Measurements from ENCODE around the gene TERF2IP. TPM values are rescaled to one million over a fixed set of nuclear protein-coding genes. Genes with fewer than 3 reads are reported as not detected.

The TERF2IP gene
- total RNA-seq, 1 donor from 2014 or later: 137 TPM

DNA sequence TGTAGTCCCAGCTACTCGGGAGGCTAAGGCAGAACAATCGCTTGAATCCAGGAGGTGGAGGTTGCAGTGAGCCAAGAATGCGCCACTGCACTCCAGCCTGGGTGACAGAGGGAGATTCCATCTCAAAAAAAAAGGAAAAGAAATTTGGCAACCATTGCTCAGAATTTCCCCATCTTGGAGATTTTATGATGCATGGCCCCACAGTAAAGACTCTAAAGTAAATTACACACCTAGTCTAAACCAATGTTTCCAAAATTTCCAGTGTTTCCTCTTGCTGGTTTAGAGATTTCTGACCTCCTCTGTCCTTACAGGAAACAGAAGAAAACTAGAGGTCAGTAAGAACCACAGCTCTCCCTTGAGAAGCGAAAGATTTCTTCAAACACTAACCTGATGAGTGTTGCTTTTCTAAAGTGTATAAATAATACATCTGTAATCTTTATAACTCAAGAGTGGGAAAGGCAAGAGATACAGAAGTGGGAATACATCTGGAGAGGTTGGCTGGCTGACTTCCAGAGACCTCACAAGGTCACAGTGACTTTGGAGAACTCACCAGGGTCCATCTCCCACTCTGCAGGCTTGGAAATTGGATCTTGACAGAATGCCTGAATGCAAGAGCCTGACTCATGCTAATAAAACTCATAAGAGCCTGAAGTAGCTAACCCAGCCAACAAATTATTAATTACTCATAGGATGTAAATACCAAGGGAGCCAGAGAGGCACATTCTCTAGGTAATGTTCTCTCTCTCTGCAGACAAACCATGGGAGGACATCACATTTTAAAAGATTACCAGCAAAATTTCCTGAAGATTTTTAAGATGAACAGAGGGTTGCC is 33.3 kb upstream of the TERF2IP start:
- no peak for DNase-seq
- no peaks in the 10 kb centered on the region for H3K36me3 Mint-ChIP-seq (ENCODE audit: unreplicated experiment)

DNA sequence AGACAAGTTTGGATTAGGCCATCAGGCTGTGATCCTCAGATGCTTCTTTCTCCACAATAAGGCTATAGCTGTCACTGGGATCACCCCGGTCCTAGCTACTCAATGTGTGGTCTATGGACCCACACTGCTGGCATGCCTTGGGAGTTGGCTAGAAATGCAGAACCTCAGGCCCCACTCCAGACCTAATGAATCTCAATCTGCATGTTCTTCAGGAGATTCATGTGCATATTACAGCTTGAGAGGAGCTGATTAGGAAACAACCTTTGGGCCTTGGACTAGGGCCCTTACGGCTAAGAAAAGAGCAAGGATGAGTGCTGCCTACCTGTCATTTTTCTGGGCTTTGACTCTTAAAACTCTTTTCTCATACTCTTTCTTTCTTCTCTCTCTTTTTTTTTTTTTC is 32.0 kb upstream of the TERF2IP start:
- Mint-ChIP-seq H3K36me3 (ENCODE audit: unreplicated experiment) (no peaks in the 10 kb centered on the region), H3K27me3 (ENCODE audit: unreplicated experiment) (peaks cover 2% of the 10 kb centered on the region), H3K9me3 (ENCODE audit: unreplicated experiment) (no peaks in the 10 kb centered on the region), H3K4me1 (ENCODE audit: low read depth, unreplicated experiment) (peaks cover under 1% of the 10 kb centered on the region), H3K4me3 (ENCODE audit: unreplicated experiment) (no peak overlapping the region), H3K27ac (ENCODE audit: unreplicated experiment) (no peak overlapping the region)
- TF ChIP-seq, protein P1, sequence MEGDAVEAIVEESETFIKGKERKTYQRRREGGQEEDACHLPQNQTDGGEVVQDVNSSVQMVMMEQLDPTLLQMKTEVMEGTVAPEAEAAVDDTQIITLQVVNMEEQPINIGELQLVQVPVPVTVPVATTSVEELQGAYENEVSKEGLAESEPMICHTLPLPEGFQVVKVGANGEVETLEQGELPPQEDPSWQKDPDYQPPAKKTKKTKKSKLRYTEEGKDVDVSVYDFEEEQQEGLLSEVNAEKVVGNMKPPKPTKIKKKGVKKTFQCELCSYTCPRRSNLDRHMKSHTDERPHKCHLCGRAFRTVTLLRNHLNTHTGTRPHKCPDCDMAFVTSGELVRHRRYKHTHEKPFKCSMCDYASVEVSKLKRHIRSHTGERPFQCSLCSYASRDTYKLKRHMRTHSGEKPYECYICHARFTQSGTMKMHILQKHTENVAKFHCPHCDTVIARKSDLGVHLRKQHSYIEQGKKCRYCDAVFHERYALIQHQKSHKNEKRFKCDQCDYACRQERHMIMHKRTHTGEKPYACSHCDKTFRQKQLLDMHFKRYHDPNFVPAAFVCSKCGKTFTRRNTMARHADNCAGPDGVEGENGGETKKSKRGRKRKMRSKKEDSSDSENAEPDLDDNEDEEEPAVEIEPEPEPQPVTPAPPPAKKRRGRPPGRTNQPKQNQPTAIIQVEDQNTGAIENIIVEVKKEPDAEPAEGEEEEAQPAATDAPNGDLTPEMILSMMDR (IDR thresholded peaks at IDR 0.05; ENCODE audit: partially characterized antibody, unreplicated experiment): no peak
- no peak for DNase-seq

More for the DNA sequence above, 33.3 kb upstream of the TERF2IP start:
- TF ChIP-seq, protein P1 (IDR thresholded peaks at IDR 0.05; ENCODE audit: partially characterized antibody, unreplicated experiment): no peak
- no peak overlapping the region for H3K27ac Mint-ChIP-seq (ENCODE audit: unreplicated experiment)
- no peaks in the 10 kb centered on the region for H3K9me3 Mint-ChIP-seq (ENCODE audit: unreplicated experiment)
- no peak overlapping the region for H3K4me3 Mint-ChIP-seq (ENCODE audit: unreplicated experiment)
- H3K4me1 Mint-ChIP-seq (ENCODE audit: low read depth, unreplicated experiment): no peaks in the 10 kb centered on the region
- H3K27me3 Mint-ChIP-seq (ENCODE audit: unreplicated experiment): peaks cover under 1% of the 10 kb centered on the region

DNA sequence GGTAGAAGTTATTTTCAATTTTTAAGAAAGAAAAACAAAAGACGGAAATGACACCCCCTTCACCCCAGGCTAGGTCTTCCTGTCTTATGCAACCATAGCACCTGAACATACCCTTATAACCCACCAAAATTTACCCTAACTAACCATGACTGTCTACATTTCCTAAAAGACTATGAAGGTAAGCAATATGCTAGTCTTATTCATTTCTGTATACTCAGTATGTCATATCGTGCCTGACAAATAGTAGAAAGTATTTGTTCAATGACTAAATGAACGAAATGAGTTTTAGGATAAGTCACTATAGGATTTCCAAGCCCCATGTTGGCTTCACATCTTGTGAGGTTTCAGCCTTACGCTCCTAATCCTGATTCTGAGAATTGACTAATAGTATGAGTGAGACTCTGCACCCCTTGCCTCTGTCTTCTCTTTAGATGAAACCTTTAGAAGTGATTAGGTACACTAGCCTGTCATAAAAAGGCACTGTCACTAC is 31.0 kb upstream of the TERF2IP start:
- H3K27me3 Mint-ChIP-seq (ENCODE audit: unreplicated experiment): peaks cover 2% of the 10 kb centered on the region
- TF ChIP-seq, protein P1 (IDR thresholded peaks at IDR 0.05; ENCODE audit: partially characterized antibody, unreplicated experiment): no peak
- no peak for DNase-seq
- peaks cover 8% of the 10 kb centered on the region for H3K4me1 Mint-ChIP-seq (ENCODE audit: low read depth, unreplicated experiment)
- no peaks in the 10 kb centered on the region for H3K36me3 Mint-ChIP-seq (ENCODE audit: unreplicated experiment)
- H3K4me3 Mint-ChIP-seq (ENCODE audit: unreplicated experiment): no peak overlapping the region
- H3K27ac Mint-ChIP-seq (ENCODE audit: unreplicated experiment): no peak overlapping the region
- H3K9me3 Mint-ChIP-seq (ENCODE audit: unreplicated experiment): no peaks in the 10 kb centered on the region

DNA sequence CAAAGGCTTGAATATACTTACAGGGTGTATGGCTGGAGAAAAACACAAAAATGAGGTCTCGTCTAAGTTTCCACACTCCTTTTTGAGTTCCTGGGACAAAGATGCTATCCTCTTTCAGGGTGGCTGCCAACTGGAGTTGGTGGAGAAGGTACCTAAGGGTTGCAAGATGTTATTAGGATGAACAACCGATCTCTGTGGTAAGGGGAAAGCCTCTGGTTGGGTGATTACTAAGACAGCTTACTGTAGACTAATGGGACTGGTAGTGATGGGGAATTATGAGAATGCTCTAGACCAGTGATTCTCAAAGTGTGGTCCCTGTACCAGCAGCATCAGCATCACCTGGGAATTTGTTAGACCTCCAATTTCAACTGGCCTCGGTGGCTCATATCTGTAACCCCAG is 30.5 kb upstream of the TERF2IP start:
- H3K9me3 Mint-ChIP-seq (ENCODE audit: unreplicated experiment): no peaks in the 10 kb centered on the region
- H3K4me3 Mint-ChIP-seq (ENCODE audit: unreplicated experiment): no peak overlapping the region
- TF ChIP-seq, protein P1 (IDR thresholded peaks at IDR 0.05; ENCODE audit: partially characterized antibody, unreplicated experiment): no peak
- no peak for DNase-seq
- no peak overlapping the region for H3K27ac Mint-ChIP-seq (ENCODE audit: unreplicated experiment)
- H3K36me3 Mint-ChIP-seq (ENCODE audit: unreplicated experiment): no peaks in the 10 kb centered on the region
- H3K4me1 Mint-ChIP-seq (ENCODE audit: low read depth, unreplicated experiment): peaks cover 10% of the 10 kb centered on the region
- peaks cover 2% of the 10 kb centered on the region for H3K27me3 Mint-ChIP-seq (ENCODE audit: unreplicated experiment)

DNA sequence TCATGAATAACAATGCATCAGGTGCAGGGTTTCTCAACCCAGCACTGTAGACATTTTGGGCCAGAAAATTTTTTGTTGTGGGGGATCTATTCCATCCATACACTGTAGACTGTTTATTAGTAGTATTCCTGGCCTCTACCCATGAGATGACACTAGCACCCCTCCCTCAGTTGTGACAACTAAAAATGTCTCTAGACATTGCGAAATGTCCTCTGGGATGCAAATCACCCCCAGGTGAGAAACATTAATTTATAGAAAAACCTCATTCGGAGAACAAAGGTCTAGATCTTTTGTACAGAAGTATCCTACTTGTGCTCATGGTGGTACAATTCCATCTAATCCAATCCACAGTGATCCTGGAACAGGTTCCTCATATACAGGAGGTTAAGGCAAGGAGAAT is 28.8 kb upstream of the TERF2IP start:
- Mint-ChIP-seq H3K36me3 (ENCODE audit: unreplicated experiment) (no peaks in the 10 kb centered on the region), H3K4me1 (ENCODE audit: low read depth, unreplicated experiment) (peaks cover 10% of the 10 kb centered on the region)

More for the DNA sequence above, 28.8 kb upstream of the TERF2IP start:
- Mint-ChIP-seq H3K27ac (ENCODE audit: unreplicated experiment) (no peak overlapping the region), H3K27me3 (ENCODE audit: unreplicated experiment) (peaks cover 4% of the 10 kb centered on the region), H3K4me3 (ENCODE audit: unreplicated experiment) (no peak overlapping the region), H3K9me3 (ENCODE audit: unreplicated experiment) (peaks cover 1% of the 10 kb centered on the region)
- no peak for DNase-seq
- TF ChIP-seq, protein P1 (IDR thresholded peaks at IDR 0.05; ENCODE audit: partially characterized antibody, unreplicated experiment): no peak
